ENCODE data around the gene CDC42EP2. TPM values are rescaled to one million over a fixed set of nuclear protein-coding genes. Genes with fewer than 3 reads are reported as not detected.

The CDC42EP2 gene
- total and polyA plus RNA-seq, 2 of the 13 experiments (the other 11 are each of a cell fraction or from before 2014, with no cell fraction given) = 2.3 to 7.1 TPM

DNA sequence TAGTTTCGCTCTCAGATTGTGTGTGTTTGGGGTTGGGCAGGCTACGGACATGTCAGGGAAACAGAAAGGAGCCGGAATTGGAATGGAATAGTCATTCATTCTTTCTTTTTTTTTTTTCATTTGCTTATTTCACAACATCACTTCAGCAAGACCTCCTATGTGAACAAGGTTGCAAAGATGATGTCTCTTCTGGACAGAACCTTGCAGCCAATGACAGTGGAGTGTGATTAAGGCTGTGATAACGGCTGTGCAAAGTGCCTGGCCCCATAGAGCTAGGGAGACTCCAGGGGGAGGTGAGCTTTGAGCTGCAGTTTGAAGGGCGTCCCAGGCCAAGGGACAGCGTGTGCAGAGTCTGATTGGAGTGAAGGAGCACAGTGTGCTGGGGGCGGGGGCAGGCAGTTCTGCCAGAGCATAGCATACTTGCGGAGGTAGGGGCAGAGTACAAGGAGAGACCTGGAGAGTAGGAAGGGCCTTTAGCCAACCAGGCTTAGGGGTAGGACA is 43.2 kb downstream of the CDC42EP2 start (continued):
- TF ChIP-seq, protein P1, sequence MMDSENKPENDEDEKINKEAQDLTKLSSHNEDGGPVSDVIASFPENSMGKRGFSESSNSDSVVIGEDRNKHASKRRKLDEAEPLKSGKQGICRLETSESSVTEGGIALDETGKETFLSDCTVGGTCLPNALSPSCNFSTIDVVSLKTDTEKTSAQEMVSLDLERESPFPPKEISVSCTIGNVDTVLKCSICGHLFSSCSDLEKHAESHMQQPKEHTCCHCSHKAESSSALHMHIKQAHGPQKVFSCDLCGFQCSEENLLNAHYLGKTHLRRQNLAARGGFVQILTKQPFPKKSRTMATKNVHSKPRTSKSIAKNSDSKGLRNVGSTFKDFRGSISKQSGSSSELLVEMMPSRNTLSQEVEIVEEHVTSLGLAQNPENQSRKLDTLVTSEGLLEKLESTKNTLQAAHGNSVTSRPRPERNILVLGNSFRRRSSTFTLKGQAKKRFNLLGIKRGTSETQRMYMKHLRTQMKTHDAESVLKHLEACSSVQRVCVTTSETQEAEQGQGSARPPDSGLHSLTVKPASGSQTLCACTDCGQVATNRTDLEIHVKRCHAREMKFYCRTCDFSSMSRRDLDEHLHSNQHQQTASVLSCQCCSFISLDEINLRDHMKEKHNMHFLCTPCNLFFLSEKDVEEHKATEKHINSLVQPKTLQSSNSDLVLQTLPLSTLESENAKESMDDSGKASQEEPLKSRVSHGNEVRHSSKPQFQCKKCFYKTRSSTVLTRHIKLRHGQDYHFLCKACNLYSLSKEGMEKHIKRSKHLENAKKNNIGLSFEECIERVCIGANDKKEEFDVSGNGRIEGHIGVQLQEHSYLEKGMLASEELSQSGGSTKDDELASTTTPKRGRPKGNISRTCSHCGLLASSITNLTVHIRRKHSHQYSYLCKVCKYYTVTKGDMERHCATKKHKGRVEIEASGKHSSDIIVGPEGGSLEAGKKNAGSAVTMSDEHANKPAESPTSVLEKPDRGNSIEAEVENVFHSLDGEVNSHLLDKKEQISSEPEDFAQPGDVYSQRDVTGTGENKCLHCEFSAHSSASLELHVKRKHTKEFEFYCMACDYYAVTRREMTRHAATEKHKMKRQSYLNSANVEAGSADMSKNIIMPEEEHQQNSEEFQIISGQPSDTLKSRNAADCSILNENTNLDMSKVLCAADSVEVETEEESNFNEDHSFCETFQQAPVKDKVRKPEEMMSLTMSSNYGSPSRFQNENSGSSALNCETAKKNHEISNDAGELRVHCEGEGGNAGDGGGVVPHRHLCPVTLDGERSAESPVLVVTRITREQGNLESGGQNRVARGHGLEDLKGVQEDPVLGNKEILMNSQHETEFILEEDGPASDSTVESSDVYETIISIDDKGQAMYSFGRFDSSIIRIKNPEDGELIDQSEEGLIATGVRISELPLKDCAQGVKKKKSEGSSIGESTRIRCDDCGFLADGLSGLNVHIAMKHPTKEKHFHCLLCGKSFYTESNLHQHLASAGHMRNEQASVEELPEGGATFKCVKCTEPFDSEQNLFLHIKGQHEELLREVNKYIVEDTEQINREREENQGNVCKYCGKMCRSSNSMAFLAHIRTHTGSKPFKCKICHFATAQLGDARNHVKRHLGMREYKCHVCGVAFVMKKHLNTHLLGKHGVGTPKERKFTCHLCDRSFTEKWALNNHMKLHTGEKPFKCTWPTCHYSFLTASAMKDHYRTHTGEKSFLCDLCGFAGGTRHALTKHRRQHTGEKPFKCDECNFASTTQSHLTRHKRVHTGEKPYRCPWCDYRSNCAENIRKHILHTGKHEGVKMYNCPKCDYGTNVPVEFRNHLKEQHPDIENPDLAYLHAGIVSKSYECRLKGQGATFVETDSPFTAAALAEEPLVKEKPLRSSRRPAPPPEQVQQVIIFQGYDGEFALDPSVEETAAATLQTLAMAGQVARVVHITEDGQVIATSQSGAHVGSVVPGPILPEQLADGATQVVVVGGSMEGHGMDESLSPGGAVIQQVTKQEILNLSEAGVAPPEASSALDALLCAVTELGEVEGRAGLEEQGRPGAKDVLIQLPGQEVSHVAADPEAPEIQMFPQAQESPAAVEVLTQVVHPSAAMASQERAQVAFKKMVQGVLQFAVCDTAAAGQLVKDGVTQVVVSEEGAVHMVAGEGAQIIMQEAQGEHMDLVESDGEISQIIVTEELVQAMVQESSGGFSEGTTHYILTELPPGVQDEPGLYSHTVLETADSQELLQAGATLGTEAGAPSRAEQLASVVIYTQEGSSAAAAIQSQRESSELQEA (CRISPR knock-in tag; IDR thresholded peaks at IDR 0.05; ENCODE audit: not compliant biosample characterization) = no peak
- TF ChIP-seq FOXO4 (CRISPR knock-in tag; conservative IDR thresholded peaks at IDR 0.05) (no peak), ZNF44 (CRISPR knock-in tag; IDR thresholded peaks at IDR 0.05) (no peak), RFXANK (CRISPR knock-in tag; IDR thresholded peaks at IDR 0.05) (no peak), ESRRA (CRISPR knock-in tag; IDR thresholded peaks at IDR 0.05; ENCODE audit: low read depth) (peak; percentile 94), TBX2 (CRISPR knock-in tag; IDR thresholded peaks at IDR 0.05; ENCODE audit: borderline replicate concordance) (peak; percentile 48; the same call in 1 of the 2 replicates), HDAC6 (IDR thresholded peaks at IDR 0.05; ENCODE audit: low read depth, low read length) (no peak), RCOR2 (CRISPR knock-in tag; IDR thresholded peaks at IDR 0.05) (peak; percentile 65; the same call in 1 of the 2 replicates), BCLAF1 (IDR thresholded peaks at IDR 0.05) (no peak), MAFF (IDR thresholded peaks at IDR 0.05; ENCODE audit: low read depth, low read length) (no peak), PLRG1 (conservative IDR thresholded peaks at IDR 0.05) (no peak)
- TF ChIP-seq, protein P2, sequence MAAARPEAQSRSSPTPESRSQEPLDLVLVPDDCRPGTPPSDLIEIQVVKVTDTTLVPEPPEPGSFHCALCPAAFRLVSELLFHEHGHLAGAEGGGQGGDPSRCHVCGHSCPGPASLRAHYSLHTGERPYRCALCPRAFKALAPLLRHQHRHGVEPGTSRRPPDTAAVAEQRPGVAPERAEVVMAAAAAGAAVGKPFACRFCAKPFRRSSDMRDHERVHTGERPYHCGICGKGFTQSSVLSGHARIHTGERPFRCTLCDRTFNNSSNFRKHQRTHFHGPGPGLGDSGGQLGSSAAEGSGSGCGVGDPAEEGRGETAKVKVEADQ (CRISPR knock-in tag; IDR thresholded peaks at IDR 0.05; ENCODE audit: borderline replicate concordance) = no peak
- TF ChIP-seq, protein P3, sequence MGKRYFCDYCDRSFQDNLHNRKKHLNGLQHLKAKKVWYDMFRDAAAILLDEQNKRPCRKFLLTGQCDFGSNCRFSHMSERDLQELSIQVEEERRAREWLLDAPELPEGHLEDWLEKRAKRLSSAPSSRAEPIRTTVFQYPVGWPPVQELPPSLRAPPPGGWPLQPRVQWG (CRISPR knock-in tag; IDR thresholded peaks at IDR 0.05; ENCODE audit: borderline replicate concordance, low read depth) = no peak
